ENCODE results near the gene ANXA3.

GRCh38 chr4:78585633-78586032, 34.1 kb downstream of the ANXA3 start:
- TF ChIP-seq CTCF (IDR thresholded peaks at IDR 0.05; ENCODE audit: low read length) (no peak), EZH2 (optimal IDR thresholded peaks at IDR 0.05; ENCODE audit: low read depth, low read length) (no peak), EZH2phosphoT487 (IDR thresholded peaks at IDR 0.05; ENCODE audit: low read length) (no peak)
